IPS-20b (cell line): Measurements from ENCODE around the gene ANKLE2.

ENCODE experiments used
- H3K27ac ChIP-seq: one replicate; pipeline ENCODE4 v1.5.1; 2013; ENCODE audit warnings: low read length
- H3K27me3 ChIP-seq: 2 replicates; pipeline ENCODE4 v1.6.1; 2013; ENCODE audit warnings: mild to moderate bottlenecking, low read length, inconsistent platforms; ENCODE audit not compliant: insufficient read depth
- H3K36me3 ChIP-seq: 2 replicates; pipeline ENCODE4 v1.6.1; 2013; ENCODE audit warnings: low read depth, mild to moderate bottlenecking, inconsistent platforms, low read length, moderate library complexity; ENCODE audit not compliant: insufficient read depth
- H3K4me1 ChIP-seq: 2 replicates; pipeline ENCODE4 v1.6.1; 2013; ENCODE audit warnings: mild to moderate bottlenecking, control low read depth, inconsistent platforms, low read length, moderate library complexity; ENCODE audit not compliant: insufficient read depth
- H3K4me3 ChIP-seq: 2 replicates; pipeline ENCODE4 v1.5.1; 2013; ENCODE audit warnings: mild to moderate bottlenecking, low read length, inconsistent platforms
- H3K9ac ChIP-seq: 2 replicates; pipeline ENCODE4 v1.6.1; 2013; ENCODE audit warnings: low read depth, mild to moderate bottlenecking, inconsistent platforms, low read length, moderate library complexity
- H3K9me3 ChIP-seq: 2 replicates; pipeline ENCODE4 v1.6.1; 2013; ENCODE audit warnings: mild to moderate bottlenecking, low read depth, low read length, inconsistent platforms; ENCODE audit not compliant: insufficient read depth

The ANKLE2 gene

DNA sequence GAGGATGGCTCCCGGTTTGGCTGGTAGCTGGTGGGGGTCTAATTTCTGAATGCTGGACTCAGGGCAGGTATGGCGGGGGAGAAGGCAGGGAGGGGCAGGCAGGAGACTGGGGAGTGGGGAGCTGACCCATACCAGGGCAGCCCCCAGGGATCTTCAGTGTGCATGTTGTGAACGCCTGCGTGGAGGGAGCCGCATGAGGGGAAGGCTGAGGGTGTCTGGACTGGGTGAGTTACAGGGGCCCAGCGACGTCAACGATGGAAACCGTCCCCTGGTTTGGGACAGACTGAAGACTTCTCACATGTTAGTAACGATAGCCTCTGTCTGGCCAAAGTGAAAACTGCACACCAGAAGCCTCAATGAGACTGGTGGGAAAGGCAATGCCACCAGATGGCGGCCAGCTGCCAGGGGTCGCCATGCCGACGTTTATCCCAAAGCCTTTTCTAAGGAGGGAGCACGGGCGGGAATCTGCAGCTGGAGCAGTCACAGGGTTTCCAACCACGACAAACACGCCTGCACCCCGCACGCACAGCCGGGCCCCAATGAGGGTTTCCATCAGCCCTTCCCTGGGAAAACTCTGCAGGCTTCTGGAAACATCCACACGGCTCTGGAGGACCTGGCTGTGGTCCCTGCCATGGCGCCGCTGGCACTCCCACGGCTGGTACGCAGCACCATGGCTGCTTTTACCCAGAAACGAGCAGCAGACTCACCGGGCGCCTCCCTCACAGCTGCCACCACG, 37.0 kb downstream of the ANKLE2 start:
- Histone ChIP-seq H3K4me1 (no peaks in the 10 kb centered on the region), H3K9me3 (no peaks in the 10 kb centered on the region), H3K9ac (no peak overlapping the region), H3K4me3 (no peak overlapping the region), H3K27me3 (no peaks in the 10 kb centered on the region), H3K27ac (no peak overlapping the region), H3K36me3 (peaks cover 91% of the 10 kb centered on the region)

DNA sequence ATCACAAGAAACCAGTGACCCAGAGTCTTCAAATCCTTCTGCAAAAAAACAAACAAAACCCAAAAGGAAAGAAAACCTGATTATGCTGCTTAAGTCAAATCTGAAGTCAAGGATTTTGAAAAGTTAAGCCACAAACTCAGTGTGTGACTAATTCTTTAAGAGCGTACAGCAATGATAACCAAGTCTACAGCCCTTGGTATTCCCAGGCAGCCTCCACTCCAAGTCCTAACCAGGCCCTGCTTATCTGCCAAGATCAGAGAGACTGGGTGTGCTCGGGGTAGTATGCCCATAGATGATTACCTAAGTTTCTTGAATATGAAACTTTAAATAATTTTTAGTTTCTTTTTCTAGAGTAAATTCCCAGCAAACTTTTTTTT, 37.9 kb downstream of the ANKLE2 start:
- H3K27ac ChIP-seq = no peak overlapping the region
- H3K9ac ChIP-seq = no peak overlapping the region
- H3K36me3 ChIP-seq = peaks cover 96% of the 10 kb centered on the region

DNA sequence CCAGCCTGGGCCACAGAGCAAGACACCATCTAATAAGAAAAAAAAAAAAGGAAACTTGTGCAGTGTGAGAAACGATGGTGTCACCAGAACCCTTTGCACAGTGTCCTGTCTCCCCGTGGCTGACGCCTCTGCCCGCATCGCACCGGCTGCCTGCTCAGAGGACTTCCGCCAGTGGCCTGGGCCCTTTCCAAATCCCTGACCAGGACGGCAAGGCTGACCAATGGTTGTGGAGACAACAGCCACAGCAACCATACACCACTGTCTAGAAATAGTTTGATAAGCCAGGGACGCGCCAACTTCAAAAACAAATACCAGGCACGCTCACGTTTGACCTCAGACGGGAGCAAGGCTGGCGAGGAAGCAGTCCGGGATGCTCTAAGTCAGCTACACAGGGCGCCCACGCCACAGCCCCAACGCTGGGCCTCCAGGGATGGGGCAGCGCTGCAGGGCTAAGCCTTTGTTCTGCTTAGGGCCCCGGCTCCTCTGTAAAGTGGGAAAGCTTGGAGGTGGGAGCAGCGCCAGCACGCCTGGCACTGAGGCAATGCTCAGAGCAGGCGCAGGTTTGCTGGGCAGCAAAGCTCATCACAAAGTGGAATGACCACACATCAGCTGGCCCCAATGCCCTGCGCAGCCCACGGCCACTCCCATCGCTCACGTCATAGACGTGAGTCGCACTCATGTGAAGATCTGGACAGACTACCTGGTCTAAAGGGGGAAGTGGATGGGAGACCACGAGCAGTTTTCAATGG, 38.4 kb downstream of the ANKLE2 start:
- no peak overlapping the region for H3K9ac ChIP-seq
- H3K27ac ChIP-seq = no peak overlapping the region

More for the DNA sequence above, 37.9 kb downstream of the ANKLE2 start:
- H3K9me3 ChIP-seq = no peaks in the 10 kb centered on the region
- no peaks in the 10 kb centered on the region for H3K27me3 ChIP-seq
- no peaks in the 10 kb centered on the region for H3K4me1 ChIP-seq
- no peak overlapping the region for H3K4me3 ChIP-seq

DNA sequence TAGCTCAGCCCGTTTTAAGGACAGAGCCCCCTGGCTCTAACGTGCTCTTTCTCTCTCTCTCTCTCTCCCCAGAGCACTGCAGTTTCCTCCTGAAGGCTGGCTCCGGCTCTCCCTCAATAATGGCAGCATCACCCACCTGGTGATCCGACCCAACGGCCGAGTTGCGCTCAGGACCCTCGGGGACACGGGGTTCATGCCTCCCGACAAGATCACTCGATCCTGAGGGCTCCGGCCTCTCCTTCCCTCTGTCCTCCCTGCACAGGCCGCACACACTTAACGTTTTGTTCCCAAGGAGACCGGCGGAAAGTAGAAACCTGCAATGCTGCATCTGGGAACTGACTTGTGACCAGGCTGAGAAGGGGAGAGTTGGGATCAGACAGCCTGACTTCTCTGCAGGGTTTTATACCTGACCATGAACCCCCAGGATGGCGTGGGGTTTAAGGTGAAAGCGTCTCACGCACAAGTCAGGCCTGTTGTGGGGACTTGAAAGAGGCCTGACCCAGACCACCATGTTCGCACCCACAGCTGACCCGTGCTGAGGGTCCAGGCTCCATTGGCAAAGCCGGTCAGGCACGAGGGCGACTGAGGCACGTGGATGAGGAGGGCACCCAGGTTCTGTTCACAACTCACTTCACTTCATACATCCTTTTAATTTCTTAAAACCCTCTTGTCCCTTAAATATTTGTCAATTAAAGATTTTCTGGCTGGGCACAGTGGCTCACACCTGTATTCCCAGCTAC, 40.9 kb downstream of the ANKLE2 start:
- H3K9me3 ChIP-seq = no peaks in the 10 kb centered on the region
- H3K36me3 ChIP-seq = peaks cover 87% of the 10 kb centered on the region
- H3K27me3 ChIP-seq = no peaks in the 10 kb centered on the region
- no peak overlapping the region for H3K27ac ChIP-seq
- no peaks in the 10 kb centered on the region for H3K4me1 ChIP-seq
- H3K9ac ChIP-seq = no peak overlapping the region
- H3K4me3 ChIP-seq = no peak overlapping the region

More for the DNA sequence above, 38.4 kb downstream of the ANKLE2 start:
- peaks cover 93% of the 10 kb centered on the region for H3K36me3 ChIP-seq
- H3K4me3 ChIP-seq = no peak overlapping the region
- no peaks in the 10 kb centered on the region for H3K9me3 ChIP-seq
- no peaks in the 10 kb centered on the region for H3K4me1 ChIP-seq
- no peaks in the 10 kb centered on the region for H3K27me3 ChIP-seq

DNA sequence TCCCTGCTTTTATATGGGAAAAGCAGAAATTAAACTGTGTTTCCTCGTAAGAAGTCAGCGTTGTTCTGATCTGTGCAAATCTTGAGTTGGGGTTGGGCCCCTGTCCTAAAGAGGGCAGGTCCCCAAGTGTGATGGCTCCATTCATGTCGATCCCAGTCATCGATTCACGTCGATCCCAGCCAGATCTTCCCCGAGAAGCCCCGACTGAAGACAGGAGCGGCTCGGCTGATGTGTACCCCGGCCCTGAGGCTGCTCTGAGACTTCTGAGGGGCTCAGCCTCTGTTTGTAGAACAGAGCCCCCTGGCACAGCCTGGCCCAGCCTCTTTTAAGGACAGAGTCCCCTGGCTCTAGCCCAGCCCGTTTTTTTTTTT, 41.7 kb downstream of the ANKLE2 start:
- Histone ChIP-seq H3K36me3 (peaks cover 84% of the 10 kb centered on the region), H3K27ac (no peak overlapping the region), H3K4me1 (no peaks in the 10 kb centered on the region), H3K9me3 (no peaks in the 10 kb centered on the region), H3K4me3 (no peak overlapping the region), H3K27me3 (no peaks in the 10 kb centered on the region), H3K9ac (no peak overlapping the region)

DNA sequence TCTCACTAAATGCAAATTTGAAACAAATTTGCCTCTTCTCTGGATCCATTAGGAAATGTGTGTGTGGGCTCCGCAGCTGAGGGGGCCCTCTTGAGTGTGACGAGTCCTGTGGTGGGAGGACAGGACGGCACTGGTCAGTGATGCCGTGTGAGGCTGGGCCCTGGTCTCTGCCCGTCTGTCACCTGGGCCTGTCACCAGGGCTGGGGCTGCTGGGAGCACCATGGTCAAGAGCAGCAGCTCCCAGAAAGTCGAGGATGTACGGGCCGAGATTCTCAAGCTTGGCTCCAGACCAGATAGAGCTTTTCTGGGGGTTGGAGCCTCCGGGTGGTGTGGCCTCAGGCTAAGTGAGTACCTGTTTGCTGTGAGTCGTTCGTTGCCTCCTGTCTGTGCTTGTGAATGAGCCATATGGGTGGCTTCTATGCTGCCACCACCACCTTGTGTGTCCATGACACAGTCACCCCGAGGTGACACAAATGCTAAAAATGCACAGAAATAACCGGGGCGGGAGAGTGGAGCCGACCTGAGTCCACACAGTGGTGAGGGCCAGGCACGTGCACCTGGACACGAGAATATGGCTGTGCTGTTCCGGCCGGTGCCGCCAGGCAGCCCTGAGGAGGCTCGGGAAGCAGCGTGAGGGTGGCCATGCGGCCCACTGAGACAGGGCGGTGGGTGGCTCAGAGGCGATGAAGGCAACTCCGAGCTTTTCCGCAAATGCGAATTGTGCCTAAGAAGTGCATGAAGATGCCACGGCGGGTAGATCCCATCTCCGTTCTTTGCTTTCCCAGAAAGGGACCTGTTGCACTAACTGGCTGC, 42.3 kb downstream of the ANKLE2 start:
- no peak overlapping the region for H3K9ac ChIP-seq
- H3K9me3 ChIP-seq = no peaks in the 10 kb centered on the region
- no peak overlapping the region for H3K27ac ChIP-seq
- H3K36me3 ChIP-seq = peaks cover 84% of the 10 kb centered on the region
- H3K4me1 ChIP-seq = no peaks in the 10 kb centered on the region
- H3K4me3 ChIP-seq = no peak overlapping the region
- H3K27me3 ChIP-seq = no peaks in the 10 kb centered on the region

DNA sequence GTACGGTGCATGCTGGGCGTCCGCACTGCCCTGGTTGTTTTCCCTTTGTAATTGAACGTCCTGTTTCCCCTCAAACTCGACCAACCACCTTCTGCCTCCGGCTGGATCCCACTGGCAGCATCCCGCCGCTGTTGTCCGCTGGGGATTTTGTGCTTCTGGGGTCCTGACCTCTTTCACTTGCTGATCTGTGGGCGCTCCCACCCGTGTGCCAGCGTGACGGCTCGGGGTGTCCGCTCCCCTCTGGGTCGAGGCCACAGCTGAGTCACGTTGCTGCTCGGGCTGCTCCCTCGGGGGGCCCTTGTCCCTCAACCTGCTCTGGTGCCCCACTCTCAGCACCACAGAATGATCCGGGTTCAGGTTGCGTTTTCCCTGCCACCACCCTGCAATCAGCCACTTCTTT, 43.0 kb downstream of the ANKLE2 start:
- no peaks in the 10 kb centered on the region for H3K27me3 ChIP-seq
- no peak overlapping the region for H3K4me3 ChIP-seq
- H3K4me1 ChIP-seq = no peaks in the 10 kb centered on the region
- H3K36me3 ChIP-seq = peaks cover 80% of the 10 kb centered on the region
- no peak overlapping the region for H3K9ac ChIP-seq
- H3K9me3 ChIP-seq = no peaks in the 10 kb centered on the region
- H3K27ac ChIP-seq = no peak overlapping the region

DNA sequence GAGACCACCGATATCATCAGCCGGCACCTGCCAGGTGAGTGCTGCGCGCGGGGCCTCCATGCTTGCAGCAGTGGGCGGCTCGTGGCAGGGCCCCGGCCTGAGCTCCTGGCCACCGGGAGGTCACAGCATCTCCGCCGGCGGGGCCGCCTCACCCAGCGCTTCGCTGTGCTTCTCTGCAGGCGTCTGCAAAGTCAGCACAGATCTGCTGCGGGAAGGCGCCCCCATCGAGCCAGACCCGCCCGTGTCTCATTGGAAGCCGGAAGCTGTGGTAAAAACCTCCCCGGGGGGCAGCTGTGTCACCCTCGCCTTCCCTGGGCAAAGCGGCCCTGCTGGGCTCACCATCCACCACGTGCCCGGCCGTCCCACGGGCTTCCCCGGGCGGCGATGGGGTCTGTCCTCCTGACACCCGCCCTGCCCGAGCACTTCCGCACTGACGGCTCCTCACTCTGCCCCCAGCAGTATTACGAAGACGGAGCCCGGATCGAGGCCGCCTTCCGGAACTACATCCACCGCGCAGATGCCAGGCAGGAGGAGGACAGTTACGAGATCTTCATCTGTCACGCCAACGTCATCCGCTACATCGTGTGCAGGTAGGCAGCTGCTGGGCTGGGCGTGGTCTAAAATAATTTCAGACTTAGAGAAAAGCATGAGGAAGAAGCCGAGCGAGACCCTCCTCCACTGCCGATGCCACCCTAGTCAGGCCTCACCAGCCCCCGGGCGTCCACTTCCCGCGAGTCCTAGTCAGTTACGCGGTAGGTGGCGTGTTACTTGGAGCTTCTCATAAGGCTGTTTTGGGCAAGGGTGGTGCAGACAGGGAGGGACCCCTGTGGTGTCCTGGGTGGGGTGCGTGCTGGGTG, 43.9 kb downstream of the ANKLE2 start:
- Histone ChIP-seq H3K27me3 (no peaks in the 10 kb centered on the region), H3K4me3 (no peak overlapping the region), H3K27ac (no peak overlapping the region), H3K36me3 (peaks cover 72% of the 10 kb centered on the region), H3K9me3 (no peaks in the 10 kb centered on the region), H3K4me1 (no peaks in the 10 kb centered on the region), H3K9ac (no peak overlapping the region)

DNA sequence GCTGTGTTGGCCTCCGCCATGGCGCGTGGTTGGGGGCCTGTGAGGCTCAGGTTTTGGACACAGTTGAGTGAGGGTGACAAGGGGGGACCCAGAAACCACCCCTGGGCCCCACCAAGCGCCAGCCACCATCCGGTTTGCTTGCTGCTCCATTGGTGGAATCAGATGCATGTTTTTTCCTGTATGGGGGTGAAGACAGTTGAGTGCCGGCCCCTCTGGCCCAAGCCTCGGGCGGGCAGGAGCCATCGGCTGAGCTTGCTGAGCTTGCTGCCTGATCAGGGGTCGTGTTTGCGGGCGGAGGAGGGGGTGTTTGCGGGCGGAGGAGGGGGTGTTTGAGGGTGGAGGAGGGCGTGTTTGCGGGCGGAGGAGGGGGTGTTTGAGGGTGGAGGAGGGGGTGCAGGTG, 44.6 kb downstream of the ANKLE2 start:
- Histone ChIP-seq H3K27ac (no peak overlapping the region), H3K9ac (no peak overlapping the region), H3K4me1 (no peaks in the 10 kb centered on the region), H3K27me3 (no peaks in the 10 kb centered on the region), H3K9me3 (no peaks in the 10 kb centered on the region), H3K36me3 (peaks cover 67% of the 10 kb centered on the region), H3K4me3 (no peak overlapping the region)

DNA sequence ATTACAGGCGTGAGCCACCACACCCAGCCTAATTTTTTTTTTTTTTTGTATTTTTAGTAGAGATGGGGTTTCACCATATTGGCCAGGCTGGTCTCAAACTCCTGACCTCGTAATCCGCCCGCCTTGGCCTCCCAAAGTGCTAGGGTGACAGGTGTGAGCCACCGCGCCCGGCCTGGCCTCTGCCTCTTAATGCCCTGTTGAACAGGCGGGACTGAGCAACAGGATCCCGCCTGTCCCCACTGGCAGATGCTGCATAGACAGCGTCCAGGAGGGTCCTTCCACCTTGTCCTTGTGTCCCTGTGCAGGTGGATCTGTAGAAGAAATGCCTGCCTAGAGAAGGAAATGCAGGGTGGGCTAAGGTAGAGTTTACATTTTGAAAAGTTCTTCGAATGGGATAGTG, 45.3 kb downstream of the ANKLE2 start:
- peaks cover 60% of the 10 kb centered on the region for H3K36me3 ChIP-seq
- no peaks in the 10 kb centered on the region for H3K9me3 ChIP-seq
- no peak overlapping the region for H3K27ac ChIP-seq
- H3K4me1 ChIP-seq = no peaks in the 10 kb centered on the region
- no peak overlapping the region for H3K4me3 ChIP-seq
- H3K27me3 ChIP-seq = no peaks in the 10 kb centered on the region
- H3K9ac ChIP-seq = no peak overlapping the region

DNA sequence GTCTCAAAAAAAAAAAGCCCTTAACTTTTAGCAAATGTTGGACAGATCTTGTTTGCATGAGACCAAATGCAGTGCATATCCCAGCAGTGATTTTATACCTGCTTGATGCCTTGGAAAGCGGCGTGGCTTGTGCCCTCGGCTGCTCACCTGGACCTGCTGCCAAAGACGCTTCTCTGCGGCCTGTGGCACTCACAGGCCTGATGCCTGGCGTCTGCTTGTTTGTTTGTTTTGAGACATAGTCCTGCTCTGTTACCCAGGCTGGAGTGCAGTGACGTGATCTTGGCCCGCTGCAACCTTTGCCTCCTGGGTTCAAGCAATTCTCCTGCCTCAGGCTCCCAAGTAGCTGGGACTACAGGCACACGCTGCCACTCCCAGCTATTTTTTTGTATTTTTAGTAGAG, 45.8 kb downstream of the ANKLE2 start:
- Histone ChIP-seq H3K27ac (no peak overlapping the region), H3K9me3 (no peaks in the 10 kb centered on the region), H3K9ac (no peak overlapping the region), H3K36me3 (peaks cover 55% of the 10 kb centered on the region), H3K4me3 (no peak overlapping the region), H3K27me3 (no peaks in the 10 kb centered on the region), H3K4me1 (no peaks in the 10 kb centered on the region)
